T47D (cell line): ENCODE results near the gene RGSL1.
A peak's percentile ranks its signal among the peaks of the same experiment; 100 is the strongest.

Experiments
- DNase-seq, 2 experiments: peaks; one replicate each; pipeline versions ENCODE4 v3.0.0 to v3.0.0-alpha.2; 2011 to 2012; ENCODE audit warnings: low read depth in 1 of 2, low spot score in 1 of 2
- JUND ChIP-seq: IDR thresholded peaks from 2 replicates; pipeline ENCODE4 v1.6.1; 2012; ENCODE audit warnings: low read depth
- in situ Hi-C: cut with HindIII; loops from 2 replicates; pipeline ENCODE4 v1.10.0; 2016; ENCODE audit warnings: low sequenced_read_pairs, low pct_unique_long_range_greater_than_20kb

RGSL1 gene

GRCh38 chr1:182588500-182589396 is 138.8 kb downstream of the RGSL1 start, which contains the start of gene RNASEL:
RNASEL (minus strand) TSS chr1:182589256; CDS start chr1:182586806, 2,450 bp downstream.
- peak; percentile 86 to 88 for DNase-seq
- TF ChIP-seq JUND = no peak
- in situ Hi-C loops = no loop called here

- TF ChIP-seq JUND = no peak
- no peak for DNase-seq
- in situ Hi-C loops = no loop called here
Observed at GRCh38 chr1:182589520-182589919, 139.6 kb downstream of the RGSL1 start.

GRCh38 chr1:182589931-182590330 is 140.0 kb downstream of the RGSL1 start:
- in situ Hi-C loops = no loop called here
- DNase-seq = no peak
- no peak for TF ChIP-seq JUND

- in situ Hi-C loops = no loop called here
- TF ChIP-seq JUND = no peak
- peak; percentile 49 to 78 for DNase-seq
Observed at GRCh38 chr1:182595641-182596240, 145.8 kb downstream of the RGSL1 start.

- in situ Hi-C loops = no loop called here
- TF ChIP-seq JUND = no peak
Observed at GRCh38 chr1:182596934-182597333, 147.0 kb downstream of the RGSL1 start.

GRCh38 chr1:182598296-182598695 is 148.3 kb downstream of the RGSL1 start:
- DNase-seq = no peak

More at GRCh38 chr1:182596934-182597333, 147.0 kb downstream of the RGSL1 start:
- no peak for DNase-seq

GRCh38 chr1:182599339-182599738 is 149.4 kb downstream of the RGSL1 start:
- no peak for TF ChIP-seq JUND
- DNase-seq = peak in 1 of 2 experiments; percentile 37
- in situ Hi-C loops = no loop called here

More at GRCh38 chr1:182598296-182598695, 148.3 kb downstream of the RGSL1 start:
- TF ChIP-seq JUND = no peak
- in situ Hi-C loops = no loop called here

GRCh38 chr1:182600036-182600713 is 150.2 kb downstream of the RGSL1 start:
- no peak for DNase-seq
- in situ Hi-C loops = no loop called here
- no peak for TF ChIP-seq JUND

- in situ Hi-C loops = no loop called here
- TF ChIP-seq JUND = no peak
- no peak for DNase-seq
Observed at GRCh38 chr1:182600745-182601415, 150.9 kb downstream of the RGSL1 start.

- DNase-seq = peak; percentile 76 to 90
- in situ Hi-C loops = no loop called here
- TF ChIP-seq JUND = no peak
Observed at GRCh38 chr1:182601416-182601786, 151.5 kb downstream of the RGSL1 start.

GRCh38 chr1:182601913-182602312 is 152.0 kb downstream of the RGSL1 start:
- in situ Hi-C loops = no loop called here
- no peak for TF ChIP-seq JUND
- no peak for DNase-seq

- in situ Hi-C loops = no loop called here
- peak in 1 of 2 experiments; percentile 53 for DNase-seq
- no peak for TF ChIP-seq JUND
Observed at GRCh38 chr1:182602935-182603645, 153.1 kb downstream of the RGSL1 start.
